IMR-90 (cell line): ENCODE data around the gene NPC1. TPM values are rescaled to one million over a fixed set of nuclear protein-coding genes. Genes with fewer than 3 reads are reported as not detected.

ENCODE experiments used
- ATAC-seq: fragments of 200-7000 bp; cut with Tn5 transposase; 2 replicates; pipeline ENCODE4 v1.9.1; 2020; ENCODE audit warnings: low read depth, mild to moderate bottlenecking, moderate library complexity
- BruUV-seq: library from RNA; stranded (reverse); fragments of 400-500 nt; replicated peaks from 2 replicates; lab custom pipeline; 2021; lab: Mats Ljungman, UMichigan
- CTCF ChIA-PET: fragments of 300-600 bp; formaldehyde crosslinking; extraction: SDS; loops from one replicate; lab custom pipeline; 2021; ENCODE audit warnings: antibody characterized with exemption; lab: Yijun Ruan, JAX
- POLR2A ChIA-PET: fragments of 300-600 bp; sonication (Branson Sonifier 250); formaldehyde crosslinking; loops from one replicate; lab custom pipeline; 2022; ENCODE audit warnings: antibody characterized with exemption; ENCODE audit not compliant: unreplicated experiment; lab: Charles Lee
- DNase-seq: peaks from one replicate; pipeline ENCODE4 v3.0.0; 2013
- H2AFZ ChIP-seq: replicated peaks from 2 replicates; pipeline ENCODE3; 2013; ENCODE audit warnings: low read length, mild to moderate bottlenecking; ENCODE audit not compliant: poor library complexity
- H2AK5ac ChIP-seq: 2 replicates; pipeline ENCODE4 v1.6.1; 2013; ENCODE audit warnings: low read depth, low read length, inconsistent platforms
- H2AK9ac ChIP-seq: replicated peaks from 2 replicates; pipeline ENCODE3; 2013; ENCODE audit warnings: mild to moderate bottlenecking, low read depth, low read length, moderate library complexity; ENCODE audit not compliant: poor library complexity
- H2BK120ac ChIP-seq: 2 replicates; pipeline ENCODE4 v1.6.1; 2013; ENCODE audit warnings: low read depth, low read length, inconsistent platforms
- H2BK15ac ChIP-seq: 3 replicates; pipeline ENCODE4 v1.6.1; 2013; ENCODE audit warnings: low read depth, low read length, inconsistent platforms
- H2BK20ac ChIP-seq: 2 replicates; pipeline ENCODE4 v1.6.1; 2013; ENCODE audit warnings: low read depth, mild to moderate bottlenecking, inconsistent platforms, low read length, moderate library complexity
- H2BK5ac ChIP-seq: 2 replicates; pipeline ENCODE4 v1.6.1; 2013; ENCODE audit warnings: mild to moderate bottlenecking, low read depth, low read length, inconsistent platforms; ENCODE audit not compliant: poor library complexity, severe bottlenecking
- H3K14ac ChIP-seq: replicated peaks from 2 replicates; pipeline ENCODE4 v1.6.1; 2013; ENCODE audit warnings: low read depth, low read length, inconsistent platforms
- H3K18ac ChIP-seq: 2 replicates; pipeline ENCODE4 v1.6.1; 2013; ENCODE audit warnings: low read depth, low read length, control low read depth
- H3K23ac ChIP-seq: 2 replicates; pipeline ENCODE4 v1.6.1; 2013; ENCODE audit warnings: low read depth, low read length, inconsistent platforms
- H3K27ac ChIP-seq: 2 replicates; pipeline ENCODE4 v1.5.1; 2013; ENCODE audit warnings: mild to moderate bottlenecking, control low read depth, low read length; ENCODE audit not compliant: insufficient read depth
- H3K27me3 ChIP-seq: 2 replicates; pipeline ENCODE4 v1.6.1; 2013; ENCODE audit warnings: low read length; ENCODE audit not compliant: control insufficient read depth, insufficient read depth
- H3K36me3 ChIP-seq: 2 replicates; pipeline ENCODE4 v1.6.1; 2013; ENCODE audit warnings: low read length, mixed read lengths; ENCODE audit not compliant: control insufficient read depth, insufficient read depth
- H3K4ac ChIP-seq: 2 replicates; pipeline ENCODE4 v1.6.1; 2013; ENCODE audit warnings: low read depth, low read length, inconsistent platforms
- H3K4me1 ChIP-seq: 2 replicates; pipeline ENCODE4 v1.6.1; 2013; ENCODE audit warnings: low read length, mixed read lengths; ENCODE audit not compliant: control insufficient read depth, insufficient read depth
- H3K4me2 ChIP-seq: 2 replicates; pipeline ENCODE4 v1.6.1; 2013; ENCODE audit warnings: low read depth, mild to moderate bottlenecking, control low read depth, low read length, moderate library complexity
- H3K4me3 ChIP-seq: 2 replicates; pipeline ENCODE4 v1.5.1; 2013; ENCODE audit warnings: low read depth, mild to moderate bottlenecking, control low read depth, low read length, moderate library complexity; ENCODE audit not compliant: insufficient read depth
- H3K56ac ChIP-seq: 2 replicates; pipeline ENCODE4 v1.6.1; 2013; ENCODE audit warnings: low read length, inconsistent platforms; ENCODE audit not compliant: insufficient read depth; ENCODE audit errors: extremely low read depth
- H3K79me1 ChIP-seq, 2 experiments: 2 replicates each; pipeline ENCODE4 v1.6.1; 2013; ENCODE audit warnings: low read length in 2 of 2, inconsistent platforms in 1 of 2, low read depth in 1 of 2
- H3K9ac ChIP-seq: 2 replicates; pipeline ENCODE4 v1.6.1; 2013; ENCODE audit warnings: low read depth, low read length, control low read depth
- H3K9me1 ChIP-seq: 2 replicates; pipeline ENCODE4 v1.6.1; 2013; ENCODE audit warnings: low read length, inconsistent platforms; ENCODE audit not compliant: insufficient read depth
- H3K9me3 ChIP-seq: 2 replicates; pipeline ENCODE4 v1.6.1; 2013; ENCODE audit warnings: low read length; ENCODE audit not compliant: control insufficient read depth, insufficient read depth
- H4K20me1 ChIP-seq: 2 replicates; pipeline ENCODE4 v1.6.1; 2013; ENCODE audit warnings: low read length, inconsistent platforms; ENCODE audit not compliant: insufficient read depth
- H4K5ac ChIP-seq: 2 replicates; pipeline ENCODE4 v1.6.1; 2013; ENCODE audit warnings: mild to moderate bottlenecking, low read depth, low read length, control low read depth
- H4K8ac ChIP-seq, 2 experiments: 2 replicates each; pipeline ENCODE4 v1.6.1; 2013; ENCODE audit warnings: low read depth in 2 of 2, low read length in 2 of 2, control low read depth in 1 of 2, inconsistent platforms in 1 of 2
- H4K91ac ChIP-seq: 2 replicates; pipeline ENCODE4 v1.6.1; 2013; ENCODE audit warnings: low read depth, low read length, inconsistent platforms; ENCODE audit not compliant: insufficient read depth
- CEBPB ChIP-seq: IDR thresholded peaks from 2 replicates; pipeline ENCODE4 v1.6.1; 2012; ENCODE audit warnings: low read depth, low read length, improper control_type of control experiment
- CHD1 ChIP-seq: IDR thresholded peaks from 2 replicates; pipeline ENCODE4 v1.6.1; 2012; ENCODE audit warnings: low read depth, low read length, improper control_type of control experiment
- CTCF ChIP-seq: conservative IDR thresholded peaks from 2 replicates; pipeline ENCODE4 v1.5.1; 2012; ENCODE audit warnings: mild to moderate bottlenecking, low read depth, low read length, improper control_type of control experiment
- FOS ChIP-seq: fragments of 150-350 bp; IDR thresholded peaks from 2 replicates; pipeline ENCODE4 v1.6.1; 2016; ENCODE audit warnings: low read depth, low read length
- MAZ ChIP-seq: IDR thresholded peaks from 2 replicates; pipeline ENCODE4 v1.6.1; 2012; ENCODE audit warnings: low read depth, mild to moderate bottlenecking, low read length, improper control_type of control experiment, moderate library complexity, borderline replicate concordance
- MXI1 ChIP-seq: IDR thresholded peaks from 2 replicates; pipeline ENCODE4 v1.6.1; 2012; ENCODE audit warnings: low read depth, mild to moderate bottlenecking, low read length, moderate library complexity, borderline replicate concordance
- NFE2L2 ChIP-seq: fragments of 150-350 bp; IDR thresholded peaks from 2 replicates; pipeline ENCODE4 v1.6.1; 2016; ENCODE audit warnings: low read depth, mild to moderate bottlenecking, low read length
- POLR2A ChIP-seq: IDR thresholded peaks from 2 replicates; pipeline ENCODE4 v1.6.1; 2012; ENCODE audit warnings: mild to moderate bottlenecking, low read depth, low read length
- RAD21 ChIP-seq: IDR thresholded peaks from 2 replicates; pipeline ENCODE4 v1.6.1; 2012; ENCODE audit warnings: low read length, improper control_type of control experiment
- RCOR1 ChIP-seq: IDR thresholded peaks from 2 replicates; pipeline ENCODE4 v1.6.1; 2012; ENCODE audit warnings: mild to moderate bottlenecking, low read length, improper control_type of control experiment; ENCODE audit not compliant: insufficient replicate concordance
- RFX5 ChIP-seq: IDR thresholded peaks from 2 replicates; pipeline ENCODE4 v1.8.0; 2012; ENCODE audit warnings: low read depth, mild to moderate bottlenecking, low read length, moderate library complexity
- WGBS, 2 experiments: methylation state at CpG; one replicate each; pipeline versions ENCODE4 v1.1.5 to v1.1.7; 2013; ENCODE audit warnings: missing lambda C conversion rate in 2 of 2; ENCODE audit not compliant: insufficient read length in 1 of 2; ENCODE audit errors: extremely low coverage in 2 of 2; 5-methylcytosine and 5-hydroxymethylcytosine counted together
- dilution Hi-C: fragments of 300-500 bp; cut with HindIII; formaldehyde crosslinking; loops from one replicate; pipeline ENCODE4 v1.14.3; 2018; ENCODE audit warnings: low sequenced_read_pairs; ENCODE audit not compliant: unreplicated experiment
- in situ Hi-C: fragments of 300-500 bp; cut with MboI; formaldehyde crosslinking; loops from 3 replicates; pipeline ENCODE4 v1.14.3; 2019; ENCODE audit warnings: low sequenced_read_pairs, inconsistent platforms, mixed read lengths
- intact Hi-C: fragments of 100-400 bp; cut with micrococcal nuclease; formaldehyde crosslinking; loops from 2 replicates; pipeline ENCODE4 v1.10.0; 2022
- polyA plus RNA-seq, 3 experiments: library from polyadenylated mRNA; depleted of rRNA; stranded (reverse); fragments of >200 nt; gene quantifications; 2 replicates each; pipeline ENCODE4 v1.2.3, GENCODE V29; 2012; ENCODE audit warnings: low replicate concordance in 1 of 3
- total RNA-seq: library from RNA; depleted of rRNA; stranded (reverse); fragments of >200 nt; gene quantifications from 2 replicates; pipeline ENCODE4 v1.2.3, GENCODE V29; 2012
- TF ChIP-seq, protein P1 (sequence below): fragments of 150-350 bp; IDR thresholded peaks from 2 replicates; pipeline ENCODE4 v1.6.1; 2017; ENCODE audit warnings: mild to moderate bottlenecking, antibody characterized with exemption, low read length, low read depth

NPC1 gene
- total and polyA plus RNA-seq, 2 of the 4 experiments (the other 2 are of a cell fraction), result 7.5 to 7.9 TPM

- TF ChIP-seq RAD21, result peak; percentile 74
- TF ChIP-seq MAZ, result peak; percentile 44; the same call in 1 of the 2 replicates
- TF ChIP-seq CEBPB, result no peak
- TF ChIP-seq MXI1, result peak; percentile 49; the same call in 1 of the 2 replicates
- TF ChIP-seq CHD1, result no peak
- TF ChIP-seq RFX5, result no peak
Measured at GRCh38 chr18:23586249-23587196, at the start of gene NPC1 (continued).

- ATAC-seq, result no peak
Measured at GRCh38 chr18:23636071-23636399, 49.7 kb upstream of the NPC1 start.

More at GRCh38 chr18:23636071-23636399, 49.7 kb upstream of the NPC1 start:
- no peak overlapping the region for H2BK120ac ChIP-seq
- no peak overlapping the region for H2AFZ ChIP-seq
- no peak overlapping the region for H4K91ac ChIP-seq
- no peak overlapping the region for H2AK5ac ChIP-seq
- TF ChIP-seq NFE2L2, result no peak
- TF ChIP-seq FOS, result no peak
- no peak for TF ChIP-seq MAZ
- TF ChIP-seq POLR2A, result no peak
- no peak for TF ChIP-seq MXI1
- no peak for TF ChIP-seq RCOR1
- TF ChIP-seq CTCF, result no peak
- TF ChIP-seq, protein P1, sequence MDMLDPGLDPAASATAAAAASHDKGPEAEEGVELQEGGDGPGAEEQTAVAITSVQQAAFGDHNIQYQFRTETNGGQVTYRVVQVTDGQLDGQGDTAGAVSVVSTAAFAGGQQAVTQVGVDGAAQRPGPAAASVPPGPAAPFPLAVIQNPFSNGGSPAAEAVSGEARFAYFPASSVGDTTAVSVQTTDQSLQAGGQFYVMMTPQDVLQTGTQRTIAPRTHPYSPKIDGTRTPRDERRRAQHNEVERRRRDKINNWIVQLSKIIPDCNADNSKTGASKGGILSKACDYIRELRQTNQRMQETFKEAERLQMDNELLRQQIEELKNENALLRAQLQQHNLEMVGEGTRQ, result no peak
- WGBS, 2 experiments, result no CpG with 5 or more reads among the region's 3 CpGs
- peaks cover 3% of the 10 kb centered on the region; the same call in 1 of the 2 replicates for H3K9me1 ChIP-seq
- H3K9ac ChIP-seq, result no peak overlapping the region
- intact Hi-C loops (no loop called here), dilution Hi-C loops (no loop called here), in situ Hi-C loops (no loop called here)
- no peaks in the 10 kb centered on the region for H3K9me3 ChIP-seq
- H2BK5ac ChIP-seq, result no peak overlapping the region
- POLR2A ChIA-PET, result no interaction called here
- no peak overlapping the region for H3K56ac ChIP-seq
- no peak overlapping the region for H3K4me2 ChIP-seq
- H3K4ac ChIP-seq, result no peak overlapping the region
- no peak overlapping the region for H4K8ac ChIP-seq
- H3K18ac ChIP-seq, result no peak overlapping the region
- H3K27me3 ChIP-seq, result peaks cover 8% of the 10 kb centered on the region; the same call in 1 of the 2 replicates
- CTCF ChIA-PET, result no interaction called here
- no peak overlapping the region for H2BK15ac ChIP-seq
- peaks cover 2% of the 10 kb centered on the region; the same call in 1 of the 2 replicates for H3K4me1 ChIP-seq
- BruUV-seq, result no TSS peak
- no peaks in the 10 kb centered on the region for H3K36me3 ChIP-seq
- no peak overlapping the region for H3K4me3 ChIP-seq
- no peak overlapping the region for H3K27ac ChIP-seq
- H3K23ac ChIP-seq, result no peak overlapping the region
- no peak overlapping the region for H2BK20ac ChIP-seq
- no peak overlapping the region for H2AK9ac ChIP-seq
- H3K79me1 ChIP-seq, result no peaks in the 10 kb centered on the region
- no peak overlapping the region for H3K14ac ChIP-seq
- H4K5ac ChIP-seq, result no peak overlapping the region
- no peak for DNase-seq
- H4K20me1 ChIP-seq, result no peaks in the 10 kb centered on the region
